ENCODE results near the gene FHIT.

FHIT gene

DNA sequence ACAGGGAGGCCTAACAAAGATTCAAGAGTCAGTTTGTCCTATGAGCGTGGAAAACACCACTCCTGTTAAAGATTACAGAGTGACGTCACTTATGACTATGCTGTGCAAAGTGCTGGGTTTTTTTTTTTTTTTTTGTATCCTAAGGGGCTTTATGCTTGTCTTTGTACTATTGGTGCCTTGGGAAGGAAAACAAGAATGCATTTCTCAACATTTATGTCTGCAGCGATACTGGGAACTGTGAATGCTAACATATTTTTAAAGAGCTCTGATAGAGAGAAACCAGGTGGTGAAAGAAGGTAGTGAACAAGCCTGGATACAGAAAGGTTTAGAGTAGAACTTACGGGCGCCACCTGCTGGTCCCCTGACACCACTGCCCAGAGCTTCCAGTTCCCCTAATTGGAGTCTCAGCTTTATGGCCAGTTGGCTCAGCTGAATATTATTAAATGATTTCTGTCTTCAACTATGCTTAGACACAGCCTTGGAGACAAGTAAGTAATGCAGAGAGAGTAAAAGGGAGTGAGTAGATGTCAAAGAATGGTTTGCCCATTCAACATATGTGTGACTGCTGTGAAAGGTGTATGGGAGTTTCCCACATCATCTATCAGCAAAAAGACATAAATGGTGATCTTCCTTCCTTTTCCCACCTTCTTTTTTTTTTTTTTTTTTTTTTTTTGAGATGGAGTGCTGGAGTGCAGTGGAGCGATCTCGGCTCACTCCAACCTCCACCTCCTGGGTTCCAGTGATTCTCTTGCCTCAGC, 1393.5 kb downstream of the FHIT start:
- Histone ChIP-seq H3K9me3 (ENCODE audit: control insufficient read depth in 1 of 2, low read length in 2 of 2) (no peaks in the 10 kb centered on the region), H3K4me1 (ENCODE audit: control insufficient read depth in 1 of 2, insufficient read depth in 2 of 2, low read length in 2 of 2) (no peaks in the 10 kb centered on the region), H3K27ac (ENCODE audit: low read length) (no peak overlapping the region), H3K27me3 (ENCODE audit: low read depth, low read length) (no peaks in the 10 kb centered on the region), H3K36me3 (ENCODE audit: control insufficient read depth in 1 of 2, insufficient read depth in 2 of 2, low read length in 2 of 2) (no peaks in the 10 kb centered on the region), H3K4me3 (ENCODE audit: low read depth in 1 of 2, low read length in 2 of 2) (no peak overlapping the region)

GRCh38 chr3:59856934-59857460, 1394.3 kb downstream of the FHIT start:
- H3K4me1 ChIP-seq (ENCODE audit: control insufficient read depth in 1 of 2, insufficient read depth in 2 of 2, low read length in 2 of 2), result no peaks in the 10 kb centered on the region
- H3K27me3 ChIP-seq (ENCODE audit: low read depth, low read length), result no peaks in the 10 kb centered on the region
- H3K4me3 ChIP-seq (ENCODE audit: low read depth in 1 of 2, low read length in 2 of 2), result no peak overlapping the region
- no peaks in the 10 kb centered on the region for H3K9me3 ChIP-seq (ENCODE audit: control insufficient read depth in 1 of 2, low read length in 2 of 2)
- no peaks in the 10 kb centered on the region for H3K36me3 ChIP-seq (ENCODE audit: control insufficient read depth in 1 of 2, insufficient read depth in 2 of 2, low read length in 2 of 2)
- H3K27ac ChIP-seq (ENCODE audit: low read length), result no peak overlapping the region

DNA sequence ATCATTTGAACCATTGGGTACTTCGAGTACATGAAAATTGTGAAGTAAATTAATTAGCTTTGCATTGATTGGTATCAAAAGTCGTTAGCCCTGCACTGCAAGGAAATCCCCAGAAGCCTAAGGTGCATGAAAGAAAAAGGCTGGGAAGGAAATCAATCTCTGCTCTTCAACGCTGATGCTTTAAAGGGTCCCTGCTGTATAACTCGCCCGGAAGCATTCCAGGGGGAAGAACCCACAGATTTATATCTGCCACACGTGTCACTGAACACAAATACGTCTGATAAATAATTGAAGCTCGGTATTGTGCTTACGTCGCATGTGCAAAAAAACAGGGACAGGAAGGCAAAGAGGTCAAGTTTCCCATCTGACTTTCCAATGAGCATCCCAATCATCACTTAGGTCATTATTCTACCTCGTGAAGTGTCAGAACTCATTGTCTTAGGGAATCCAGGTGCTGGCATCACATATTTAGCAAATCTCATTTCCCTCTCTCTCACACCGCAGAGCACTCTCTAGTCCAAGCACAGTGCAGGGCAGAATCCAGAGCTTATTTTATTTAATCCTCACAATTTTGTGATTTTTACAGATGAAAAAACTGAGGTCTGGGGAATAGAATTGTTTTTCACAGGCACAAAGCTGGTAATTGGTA, 1397.1 kb downstream of the FHIT start:
- no peaks in the 10 kb centered on the region for H3K36me3 ChIP-seq (ENCODE audit: control insufficient read depth in 1 of 2, insufficient read depth in 2 of 2, low read length in 2 of 2)
- no peak overlapping the region for H3K4me3 ChIP-seq (ENCODE audit: low read depth in 1 of 2, low read length in 2 of 2)
- H3K4me1 ChIP-seq (ENCODE audit: control insufficient read depth in 1 of 2, insufficient read depth in 2 of 2, low read length in 2 of 2), result no peaks in the 10 kb centered on the region
- H3K27me3 ChIP-seq (ENCODE audit: low read depth, low read length), result no peaks in the 10 kb centered on the region
- H3K9me3 ChIP-seq (ENCODE audit: control insufficient read depth in 1 of 2, low read length in 2 of 2), result no peaks in the 10 kb centered on the region
- H3K27ac ChIP-seq (ENCODE audit: low read length), result no peak overlapping the region

GRCh38 chr3:59850417-59850816, 1400.8 kb downstream of the FHIT start:
- H3K9me3 ChIP-seq (ENCODE audit: control insufficient read depth in 1 of 2, low read length in 2 of 2), result no peaks in the 10 kb centered on the region
- H3K4me1 ChIP-seq (ENCODE audit: control insufficient read depth in 1 of 2, insufficient read depth in 2 of 2, low read length in 2 of 2), result no peaks in the 10 kb centered on the region
- H3K36me3 ChIP-seq (ENCODE audit: control insufficient read depth in 1 of 2, insufficient read depth in 2 of 2, low read length in 2 of 2), result no peaks in the 10 kb centered on the region
- no peak overlapping the region for H3K27ac ChIP-seq (ENCODE audit: low read length)
- H3K27me3 ChIP-seq (ENCODE audit: low read depth, low read length), result no peaks in the 10 kb centered on the region
- no peak overlapping the region for H3K4me3 ChIP-seq (ENCODE audit: low read depth in 1 of 2, low read length in 2 of 2)

- no peak overlapping the region for H3K27ac ChIP-seq (ENCODE audit: low read length)
- H3K27me3 ChIP-seq (ENCODE audit: low read depth, low read length), result no peaks in the 10 kb centered on the region
- no peaks in the 10 kb centered on the region for H3K36me3 ChIP-seq (ENCODE audit: control insufficient read depth in 1 of 2, insufficient read depth in 2 of 2, low read length in 2 of 2)
- no peak overlapping the region for H3K4me3 ChIP-seq (ENCODE audit: low read depth in 1 of 2, low read length in 2 of 2)
- no peaks in the 10 kb centered on the region for H3K4me1 ChIP-seq (ENCODE audit: control insufficient read depth in 1 of 2, insufficient read depth in 2 of 2, low read length in 2 of 2)
- H3K9me3 ChIP-seq (ENCODE audit: control insufficient read depth in 1 of 2, low read length in 2 of 2), result no peaks in the 10 kb centered on the region
Measured at GRCh38 chr3:59845386-59845785, 1405.9 kb downstream of the FHIT start.

DNA sequence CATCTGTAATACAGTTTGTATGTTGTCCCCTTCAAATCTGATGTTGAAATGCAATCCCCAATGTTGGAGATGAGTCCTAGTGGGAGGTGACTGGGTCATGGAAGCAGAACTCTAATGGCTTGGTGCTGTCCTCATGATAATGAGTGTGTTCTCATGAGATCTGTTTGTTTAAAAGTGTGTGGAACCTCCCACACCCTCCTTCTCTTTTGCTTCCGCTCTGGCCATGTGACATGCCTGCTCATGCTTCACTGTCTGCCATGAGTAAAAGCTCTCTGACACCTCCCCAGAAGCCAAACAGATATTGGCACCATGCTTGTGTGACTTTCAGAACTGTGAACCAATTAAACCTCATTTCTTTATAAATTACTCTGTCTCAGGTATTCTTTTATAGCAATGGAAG, 1407.4 kb downstream of the FHIT start:
- H3K36me3 ChIP-seq (ENCODE audit: control insufficient read depth in 1 of 2, insufficient read depth in 2 of 2, low read length in 2 of 2), result no peaks in the 10 kb centered on the region
- no peak overlapping the region for H3K27ac ChIP-seq (ENCODE audit: low read length)
- H3K9me3 ChIP-seq (ENCODE audit: control insufficient read depth in 1 of 2, low read length in 2 of 2), result no peaks in the 10 kb centered on the region
- no peak overlapping the region for H3K4me3 ChIP-seq (ENCODE audit: low read depth in 1 of 2, low read length in 2 of 2)
- no peaks in the 10 kb centered on the region for H3K4me1 ChIP-seq (ENCODE audit: control insufficient read depth in 1 of 2, insufficient read depth in 2 of 2, low read length in 2 of 2)
- no peaks in the 10 kb centered on the region for H3K27me3 ChIP-seq (ENCODE audit: low read depth, low read length)

DNA sequence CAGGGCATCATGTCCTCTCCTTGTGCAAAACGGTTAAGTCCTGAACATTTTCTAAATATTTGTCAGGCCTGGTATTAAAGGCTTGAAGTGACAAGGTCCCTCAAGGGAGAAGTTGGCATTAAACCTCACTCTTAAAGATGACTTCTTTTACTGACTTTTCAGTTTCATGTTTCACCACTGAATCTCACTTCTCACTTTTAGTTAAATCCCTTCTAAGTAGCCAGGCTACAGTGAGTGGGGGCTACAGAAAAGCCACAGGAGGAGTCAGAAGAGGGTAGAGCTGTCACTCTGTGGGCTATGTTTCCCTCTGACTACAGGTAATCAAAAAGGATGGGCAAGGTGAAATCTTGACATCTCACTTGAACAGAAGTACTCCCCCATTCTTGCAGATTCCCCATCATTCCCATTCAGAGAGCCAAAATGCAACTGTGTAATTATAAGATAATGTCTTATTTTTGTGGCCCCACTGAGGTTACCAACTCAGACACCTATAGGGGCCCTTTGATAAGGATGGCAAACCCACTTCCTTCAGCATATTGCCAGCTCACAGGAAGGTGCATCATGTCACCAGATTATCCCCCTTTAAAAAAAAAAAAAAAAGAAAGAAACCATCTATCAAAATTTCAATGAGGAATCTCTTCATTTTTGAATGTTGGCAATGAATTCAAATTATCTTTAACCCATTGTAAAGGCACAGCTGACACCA, 1411.3 kb downstream of the FHIT start:
- no peak overlapping the region for H3K27ac ChIP-seq (ENCODE audit: low read length)
- H3K27me3 ChIP-seq (ENCODE audit: low read depth, low read length), result no peaks in the 10 kb centered on the region
- H3K4me1 ChIP-seq (ENCODE audit: control insufficient read depth in 1 of 2, insufficient read depth in 2 of 2, low read length in 2 of 2), result no peaks in the 10 kb centered on the region
- H3K9me3 ChIP-seq (ENCODE audit: control insufficient read depth in 1 of 2, low read length in 2 of 2), result no peaks in the 10 kb centered on the region
- H3K36me3 ChIP-seq (ENCODE audit: control insufficient read depth in 1 of 2, insufficient read depth in 2 of 2, low read length in 2 of 2), result no peaks in the 10 kb centered on the region
- H3K4me3 ChIP-seq (ENCODE audit: low read depth in 1 of 2, low read length in 2 of 2), result no peak overlapping the region

DNA sequence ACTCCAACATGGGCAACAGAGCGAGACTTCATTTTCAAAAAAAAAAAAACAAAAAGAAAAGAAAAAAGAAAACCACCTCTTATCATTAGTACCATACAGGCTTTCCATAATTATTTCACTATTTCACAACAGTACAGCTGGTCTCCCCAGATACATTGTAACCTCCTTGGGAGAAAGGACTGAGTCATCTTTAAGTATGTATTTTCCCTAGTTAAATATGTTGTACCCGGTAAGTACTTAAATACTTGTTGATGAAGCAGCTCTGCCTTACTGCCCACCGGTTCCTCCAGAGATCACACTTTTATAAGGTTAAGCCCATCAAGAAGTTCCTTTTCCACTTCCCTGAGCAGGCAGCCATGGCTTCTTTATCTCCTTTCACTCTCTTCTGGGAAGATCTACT, 1412.0 kb downstream of the FHIT start:
- H3K27ac ChIP-seq (ENCODE audit: low read length), result no peak overlapping the region

DNA sequence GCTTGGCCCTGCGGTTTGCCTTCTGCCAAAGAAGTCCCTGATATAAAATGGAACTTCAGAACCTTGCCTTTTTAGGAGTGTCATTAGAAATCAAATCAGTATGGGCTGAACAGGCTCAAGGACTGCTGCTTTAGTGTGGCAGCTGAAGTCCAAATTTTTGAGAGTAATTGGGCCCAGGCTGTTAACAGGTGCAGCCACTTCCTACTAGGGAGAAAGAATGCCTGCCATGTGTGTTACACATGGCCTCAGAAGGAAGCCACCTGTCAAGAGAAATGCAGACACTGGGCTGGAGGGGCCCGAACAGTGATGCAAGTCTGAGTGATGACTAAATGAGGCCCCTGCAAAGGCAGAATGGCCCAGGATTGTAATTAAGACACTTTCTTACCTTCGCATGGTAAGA, 1414.7 kb downstream of the FHIT start:
- Histone ChIP-seq H3K4me3 (ENCODE audit: low read depth in 1 of 2, low read length in 2 of 2) (no peak overlapping the region), H3K27me3 (ENCODE audit: low read depth, low read length) (no peaks in the 10 kb centered on the region), H3K27ac (ENCODE audit: low read length) (no peak overlapping the region), H3K9me3 (ENCODE audit: control insufficient read depth in 1 of 2, low read length in 2 of 2) (no peaks in the 10 kb centered on the region), H3K36me3 (ENCODE audit: control insufficient read depth in 1 of 2, insufficient read depth in 2 of 2, low read length in 2 of 2) (no peaks in the 10 kb centered on the region), H3K4me1 (ENCODE audit: control insufficient read depth in 1 of 2, insufficient read depth in 2 of 2, low read length in 2 of 2) (no peaks in the 10 kb centered on the region)

More for the DNA sequence above, 1412.0 kb downstream of the FHIT start:
- Histone ChIP-seq H3K9me3 (ENCODE audit: control insufficient read depth in 1 of 2, low read length in 2 of 2) (no peaks in the 10 kb centered on the region), H3K4me3 (ENCODE audit: low read depth in 1 of 2, low read length in 2 of 2) (no peak overlapping the region), H3K36me3 (ENCODE audit: control insufficient read depth in 1 of 2, insufficient read depth in 2 of 2, low read length in 2 of 2) (no peaks in the 10 kb centered on the region), H3K4me1 (ENCODE audit: control insufficient read depth in 1 of 2, insufficient read depth in 2 of 2, low read length in 2 of 2) (no peaks in the 10 kb centered on the region), H3K27me3 (ENCODE audit: low read depth, low read length) (no peaks in the 10 kb centered on the region)

DNA sequence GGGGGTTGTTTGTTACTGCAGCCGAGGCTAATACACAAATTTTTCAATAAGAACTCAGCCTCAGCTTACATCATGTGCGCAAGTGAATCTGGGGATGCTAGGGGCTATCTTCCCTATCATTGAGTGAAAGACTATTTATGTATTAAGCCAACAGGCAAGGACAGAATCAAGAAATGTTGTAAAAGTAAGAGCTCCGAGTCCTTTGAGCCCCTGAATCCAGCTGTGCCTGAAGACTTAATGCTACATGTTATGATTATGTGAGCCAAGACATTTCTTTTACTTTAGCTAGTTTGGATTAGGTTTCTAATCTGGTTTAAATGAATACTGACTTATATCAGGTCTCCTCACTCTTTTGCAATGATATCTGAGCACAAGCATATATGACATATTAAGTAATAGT, 1418.5 kb downstream of the FHIT start:
- Histone ChIP-seq H3K36me3 (ENCODE audit: control insufficient read depth in 1 of 2, insufficient read depth in 2 of 2, low read length in 2 of 2) (no peaks in the 10 kb centered on the region), H3K4me1 (ENCODE audit: control insufficient read depth in 1 of 2, insufficient read depth in 2 of 2, low read length in 2 of 2) (no peaks in the 10 kb centered on the region), H3K4me3 (ENCODE audit: low read depth in 1 of 2, low read length in 2 of 2) (no peak overlapping the region), H3K9me3 (ENCODE audit: control insufficient read depth in 1 of 2, low read length in 2 of 2) (no peaks in the 10 kb centered on the region), H3K27ac (ENCODE audit: low read length) (no peak overlapping the region), H3K27me3 (ENCODE audit: low read depth, low read length) (no peaks in the 10 kb centered on the region)

DNA sequence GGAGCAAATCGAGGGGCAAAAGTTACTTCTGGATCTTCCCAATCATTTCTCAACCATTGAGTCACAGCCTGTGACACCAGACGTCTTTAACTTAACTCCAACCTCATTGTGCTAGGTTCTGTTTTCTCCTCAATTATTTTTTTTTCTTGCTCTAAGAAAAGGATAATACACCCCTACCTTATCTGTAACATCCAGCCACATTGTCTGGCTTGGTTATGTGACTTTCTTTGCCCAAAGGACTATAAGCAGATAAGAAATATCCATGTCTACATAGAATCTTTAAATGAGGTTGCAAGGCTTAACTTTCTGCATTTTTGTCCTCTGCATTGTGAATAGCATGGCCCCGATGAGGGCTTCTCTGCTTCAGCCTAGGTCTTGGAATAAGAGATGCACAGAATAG, 1419.0 kb downstream of the FHIT start:
- H3K9me3 ChIP-seq (ENCODE audit: control insufficient read depth in 1 of 2, low read length in 2 of 2), result no peaks in the 10 kb centered on the region
- no peaks in the 10 kb centered on the region for H3K27me3 ChIP-seq (ENCODE audit: low read depth, low read length)
- H3K36me3 ChIP-seq (ENCODE audit: control insufficient read depth in 1 of 2, insufficient read depth in 2 of 2, low read length in 2 of 2), result no peaks in the 10 kb centered on the region
- H3K27ac ChIP-seq (ENCODE audit: low read length), result no peak overlapping the region
- H3K4me3 ChIP-seq (ENCODE audit: low read depth in 1 of 2, low read length in 2 of 2), result no peak overlapping the region
- no peaks in the 10 kb centered on the region for H3K4me1 ChIP-seq (ENCODE audit: control insufficient read depth in 1 of 2, insufficient read depth in 2 of 2, low read length in 2 of 2)
